GM12872 (cell line): ENCODE measurements around the gene CCDC39.

Experiments
- CTCF ChIP-seq: IDR thresholded peaks from 3 replicates; pipeline ENCODE4 v1.5.1; 2011; ENCODE audit warnings: low read depth, mild to moderate bottlenecking, low read length, moderate library complexity; ENCODE audit not compliant: insufficient read depth

CCDC39 gene

GRCh38 chr3:180624714-180625113 lies 54.6 kb downstream of the CCDC39 start:
- no peak for TF ChIP-seq CTCF

- no peak for TF ChIP-seq CTCF
Measured at GRCh38 chr3:180619723-180620122, 59.6 kb downstream of the CCDC39 start.

- TF ChIP-seq CTCF: no peak
Measured at GRCh38 chr3:180617049-180617448, 62.2 kb downstream of the CCDC39 start.

- TF ChIP-seq CTCF: no peak
Measured at GRCh38 chr3:180615954-180616353, 63.3 kb downstream of the CCDC39 start.

- no peak for TF ChIP-seq CTCF
Measured at GRCh38 chr3:180612364-180612763, 66.9 kb downstream of the CCDC39 start.

GRCh38 chr3:180611006-180611405 lies 68.3 kb downstream of the CCDC39 start:
- TF ChIP-seq CTCF: no peak

GRCh38 chr3:180601688-180602666 lies 77.3 kb downstream of the CCDC39 start, which contains the start of gene TTC14:
Gene TTC14, plus strand, starts transcription at chr3:180602163. Its CDS starts 99 bp downstream, at chr3:180602262.
- TF ChIP-seq CTCF: peak; percentile 26; the same call in 1 of the 3 replicates
